Naive B cell (primary cell): ENCODE data around the gene CLASP1. TPM values are rescaled to one million over a fixed set of nuclear protein-coding genes. Genes with fewer than 3 reads are reported as not detected.

Experiments
- ATAC-seq, 2 donors: fragments of 150-1000 bp; cut with Tn5 transposase; 2 replicates each; pipeline ENCODE4 v1.10.0; 2021; ENCODE audit warnings: low read depth in 2 of 2, mild to moderate bottlenecking in 2 of 2, moderate library complexity in 2 of 2
- DNase-seq: peaks from one replicate; pipeline ENCODE4 v3.0.0; 2022
- H3K27ac Mint-ChIP-seq, 6 donors: one replicate each; pipeline ENCODE4 v1.8.0; 2020 to 2022; ENCODE audit warnings: mild to moderate bottlenecking in 6 of 6, mixed read lengths in 6 of 6, moderate library complexity in 5 of 6, inconsistent platforms in 2 of 6
- H3K27me3 Mint-ChIP-seq, 3 donors: one replicate each; pipeline ENCODE4 v1.8.0; 2021 to 2022; ENCODE audit warnings: mixed read lengths in 3 of 3, mild to moderate bottlenecking in 1 of 3
- H3K36me3 Mint-ChIP-seq, 2 donors: one replicate each; pipeline ENCODE4 v1.8.0; 2020 to 2022; ENCODE audit warnings: mixed read lengths in 2 of 2, inconsistent platforms in 1 of 2, mild to moderate bottlenecking in 1 of 2
- H3K4me1 Mint-ChIP-seq, 3 donors: one replicate each; pipeline ENCODE4 v1.8.0; 2020 to 2022; ENCODE audit warnings: mixed read lengths in 3 of 3, inconsistent platforms in 1 of 3, mild to moderate bottlenecking in 1 of 3, moderate library complexity in 1 of 3
- H3K4me3 Mint-ChIP-seq, 8 donors: one replicate each; pipeline ENCODE4 v1.8.0; 2020 to 2022; ENCODE audit warnings: mild to moderate bottlenecking in 8 of 8, mixed read lengths in 8 of 8, moderate library complexity in 8 of 8, inconsistent platforms in 2 of 8
- H3K9me3 Mint-ChIP-seq, 7 donors: one replicate each; pipeline ENCODE4 v1.8.0; 2020 to 2022; ENCODE audit warnings: mixed read lengths in 7 of 7, mild to moderate bottlenecking in 5 of 7, inconsistent platforms in 2 of 7, moderate library complexity in 1 of 7
- polyA plus RNA-seq, 6 donors: library from polyadenylated mRNA; unstranded; fragments of 300-500 nt; fragmentation: Illumina TruSeq; gene quantifications; one replicate each; pipeline ENCODE4 v1.2.3, GENCODE V29; 2021; ENCODE audit warnings: low read depth in 6 of 6

CLASP1 gene
- polyA plus RNA-seq, 6 donors from 2014 or later = 4.6 to 24.1 (median 13.5) TPM

DNA sequence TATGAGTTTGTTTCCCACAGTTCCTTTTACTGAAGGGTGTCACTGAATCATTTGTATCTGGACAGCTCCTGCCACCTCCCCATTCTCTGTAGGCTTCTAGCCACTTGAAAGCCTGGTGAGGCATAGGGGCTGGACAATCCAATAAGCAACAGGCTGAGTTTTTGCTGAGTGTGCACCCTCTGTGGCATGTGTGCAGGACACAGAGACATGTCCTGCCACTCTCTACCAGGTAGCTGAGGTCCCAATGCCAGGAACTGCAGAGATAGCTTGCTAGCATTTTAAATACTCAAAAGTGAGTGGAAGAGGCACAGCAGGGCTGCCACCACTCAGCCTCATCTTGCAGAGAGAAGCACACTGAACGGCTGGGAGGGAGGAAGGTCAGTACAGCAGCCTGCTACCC is 287.0 kb downstream of the CLASP1 start:
- DNase-seq = no peak
- no peaks in the 10 kb centered on the region for H3K4me1 Mint-ChIP-seq
- no peaks in the 10 kb centered on the region for H3K9me3 Mint-ChIP-seq
- H3K27ac Mint-ChIP-seq = no peak overlapping the region
- no peak overlapping the region for H3K4me3 Mint-ChIP-seq
- peaks cover 36 to 45% of the 10 kb centered on the region in 2 donors for H3K36me3 Mint-ChIP-seq
- ATAC-seq = no peak
- H3K27me3 Mint-ChIP-seq = no peaks in the 10 kb centered on the region

DNA sequence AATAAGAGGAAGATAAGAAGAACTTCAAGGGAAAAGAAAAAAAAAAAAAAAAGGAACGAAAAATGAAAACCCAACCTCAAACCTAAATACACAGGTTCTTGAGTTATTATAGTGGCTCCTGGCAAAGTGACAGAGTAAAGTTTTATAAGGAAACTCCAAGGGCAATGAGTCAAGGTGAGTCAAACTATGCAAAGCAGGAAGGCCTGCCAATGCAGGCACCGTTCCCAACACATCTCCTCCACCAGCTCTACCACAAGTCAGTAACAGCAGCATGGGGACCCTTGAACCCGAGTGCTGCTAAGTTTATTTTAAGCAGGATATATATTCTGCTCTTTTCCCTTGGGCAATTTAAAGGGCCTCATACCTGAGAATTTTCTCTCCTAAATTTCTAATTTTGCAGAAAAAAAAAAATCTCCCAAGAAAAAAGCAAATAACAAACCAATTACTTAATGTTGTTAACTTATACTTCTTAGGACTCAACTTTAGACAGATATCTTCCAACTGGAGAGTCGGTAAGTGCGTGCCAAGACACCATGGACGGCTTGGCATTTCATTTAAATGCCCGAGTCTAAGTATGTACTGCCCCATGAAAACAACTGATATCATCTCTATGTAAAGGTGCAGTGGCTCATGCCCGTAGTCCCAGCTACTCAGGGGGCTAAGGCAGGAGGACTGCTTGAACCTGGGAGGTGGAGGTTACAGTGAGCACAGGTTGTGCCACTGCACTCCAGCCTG is 288.5 kb downstream of the CLASP1 start:
- Mint-ChIP-seq H3K9me3 (no peaks in the 10 kb centered on the region), H3K4me3 (no peak overlapping the region), H3K27ac (peak overlapping the region in 2 of 6 donors; percentile 30 to 63), H3K27me3 (no peaks in the 10 kb centered on the region), H3K4me1 (peaks cover 0 to under 1% (median 0%) of the 10 kb centered on the region in 3 donors), H3K36me3 (peaks cover 37 to 38% of the 10 kb centered on the region in 2 donors)
- no peak for ATAC-seq
- DNase-seq = no peak

DNA sequence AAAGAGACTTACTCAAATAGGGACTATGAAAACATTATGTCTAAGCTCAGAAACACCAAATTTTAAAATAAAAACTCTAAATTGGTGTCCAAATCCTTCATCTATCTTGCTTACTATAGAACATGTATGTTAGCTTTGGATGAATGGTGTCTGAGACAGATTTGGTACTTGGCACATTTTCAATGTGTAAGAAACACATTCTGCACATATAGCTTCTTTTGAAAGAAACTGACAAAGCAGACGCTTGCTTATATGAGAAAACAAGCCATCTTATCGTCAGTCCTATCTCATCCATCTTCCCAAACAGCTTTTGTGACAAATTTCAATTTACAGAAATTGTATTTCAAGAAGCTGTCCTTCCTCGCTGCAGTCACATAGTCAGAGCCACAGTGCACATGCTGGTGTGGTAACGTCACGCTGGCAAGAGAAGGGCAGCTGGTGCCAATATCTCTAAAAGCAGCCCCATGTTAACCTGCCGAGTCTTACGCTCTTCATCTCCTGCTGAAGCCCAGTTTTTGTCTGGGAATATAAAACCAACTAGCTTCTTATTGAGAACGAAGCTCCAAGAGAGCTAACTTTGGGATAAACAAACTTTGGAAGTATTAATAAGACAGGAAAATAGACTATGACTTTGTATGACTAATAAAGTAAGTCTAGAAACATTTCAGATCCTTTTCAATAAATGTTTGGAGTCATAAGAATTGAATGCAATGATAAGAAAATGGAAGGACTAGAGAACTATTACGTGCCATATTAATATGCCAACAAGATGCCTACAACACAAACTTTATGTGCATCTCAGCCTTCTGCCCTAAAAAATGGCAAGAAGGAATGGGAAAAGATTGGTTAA is 289.3 kb downstream of the CLASP1 start:
- DNase-seq = no peak
- peaks cover 36 to 41% of the 10 kb centered on the region in 2 donors for H3K36me3 Mint-ChIP-seq
- no peaks in the 10 kb centered on the region for H3K27me3 Mint-ChIP-seq

DNA sequence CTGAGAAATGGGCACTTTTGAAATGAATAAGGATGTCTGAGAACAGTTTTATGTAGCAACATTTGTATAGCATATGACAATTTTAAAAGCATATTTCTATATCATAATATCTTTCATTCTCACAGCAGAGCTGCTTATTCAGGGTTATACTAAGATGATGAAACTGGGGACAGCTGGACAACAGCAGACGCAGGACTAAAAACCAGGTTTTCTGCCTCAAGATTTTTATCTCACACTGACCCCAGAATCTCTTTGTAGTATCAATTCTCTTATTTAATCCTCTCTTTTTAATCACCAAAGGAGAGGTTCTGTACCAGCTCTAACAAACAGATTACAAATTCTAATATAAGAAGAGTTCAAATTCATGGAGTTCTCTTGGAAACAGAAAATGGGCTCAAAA is 290.1 kb downstream of the CLASP1 start:
- Mint-ChIP-seq H3K27ac (no peak overlapping the region), H3K9me3 (no peaks in the 10 kb centered on the region), H3K36me3 (peaks cover 35 to 46% of the 10 kb centered on the region in 2 donors), H3K27me3 (no peaks in the 10 kb centered on the region), H3K4me3 (no peak overlapping the region), H3K4me1 (peaks cover 0 to 4% (median 0%) of the 10 kb centered on the region in 3 donors)
- DNase-seq = no peak
- no peak for ATAC-seq

More for the DNA sequence above, 289.3 kb downstream of the CLASP1 start:
- H3K4me3 Mint-ChIP-seq = no peak overlapping the region
- H3K9me3 Mint-ChIP-seq = no peaks in the 10 kb centered on the region
- H3K4me1 Mint-ChIP-seq = peaks cover 0 to 4% (median 0%) of the 10 kb centered on the region in 3 donors
- H3K27ac Mint-ChIP-seq = no peak overlapping the region
- no peak for ATAC-seq

DNA sequence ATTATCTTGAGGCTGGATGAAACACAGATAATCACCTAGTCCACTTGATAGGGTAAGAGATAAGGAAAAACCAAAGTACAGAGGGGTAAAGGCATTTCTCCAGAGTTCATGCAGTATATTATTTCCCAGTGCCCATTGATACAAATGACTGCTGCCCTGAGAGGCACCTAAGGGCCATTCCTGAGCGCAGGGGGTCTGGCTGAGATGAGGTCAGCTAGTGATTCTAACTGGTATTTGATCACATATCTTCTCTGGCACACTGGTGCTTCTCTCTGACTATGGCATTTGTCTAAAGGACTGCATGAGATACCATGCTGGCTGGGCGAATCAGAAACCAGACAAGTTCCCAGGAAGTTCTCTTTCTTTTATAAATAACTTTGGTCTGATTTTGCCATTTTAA is 291.0 kb downstream of the CLASP1 start:
- ATAC-seq (no peak), DNase-seq (no peak)
- Mint-ChIP-seq H3K9me3 (no peaks in the 10 kb centered on the region), H3K4me1 (peaks cover 0 to 4% (median 0%) of the 10 kb centered on the region in 3 donors), H3K27ac (no peak overlapping the region), H3K4me3 (no peak overlapping the region), H3K36me3 (peaks cover 40 to 55% of the 10 kb centered on the region in 2 donors), H3K27me3 (no peaks in the 10 kb centered on the region)

DNA sequence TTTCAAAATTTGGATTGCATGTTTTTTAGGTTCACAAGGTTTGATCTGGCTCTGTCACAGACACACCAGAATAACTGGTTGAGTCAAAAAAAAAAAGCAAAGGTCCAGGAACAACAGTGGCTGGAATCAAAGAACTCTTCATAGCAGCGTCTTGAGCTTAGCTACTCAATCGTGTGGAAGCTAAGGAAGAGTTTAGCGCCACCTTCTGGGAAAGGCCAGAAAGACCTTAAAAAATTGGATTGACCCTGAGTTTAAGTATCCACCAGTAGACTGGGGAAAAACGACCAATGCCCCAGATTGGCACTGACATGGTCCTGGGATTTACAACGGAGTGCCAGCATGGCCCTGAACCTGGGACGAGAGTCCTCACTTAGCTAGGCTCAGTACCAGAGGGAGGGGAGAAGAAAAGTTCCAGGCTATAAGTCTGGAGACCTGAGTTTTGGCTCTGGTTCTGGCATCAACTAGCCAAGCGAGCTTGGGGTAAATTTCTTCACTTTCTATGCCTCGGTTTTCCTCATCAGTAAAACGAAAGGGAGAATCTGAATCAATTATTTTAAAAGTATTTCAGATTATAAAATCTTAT is 293.1 kb downstream of the CLASP1 start:
- Mint-ChIP-seq H3K4me3 (no peak overlapping the region), H3K27ac (no peak overlapping the region), H3K9me3 (no peaks in the 10 kb centered on the region), H3K27me3 (no peaks in the 10 kb centered on the region), H3K4me1 (peaks cover 0 to 4% (median 0%) of the 10 kb centered on the region in 3 donors), H3K36me3 (peaks cover 33 to 38% of the 10 kb centered on the region in 2 donors)
- no peak for ATAC-seq
- DNase-seq = no peak

DNA sequence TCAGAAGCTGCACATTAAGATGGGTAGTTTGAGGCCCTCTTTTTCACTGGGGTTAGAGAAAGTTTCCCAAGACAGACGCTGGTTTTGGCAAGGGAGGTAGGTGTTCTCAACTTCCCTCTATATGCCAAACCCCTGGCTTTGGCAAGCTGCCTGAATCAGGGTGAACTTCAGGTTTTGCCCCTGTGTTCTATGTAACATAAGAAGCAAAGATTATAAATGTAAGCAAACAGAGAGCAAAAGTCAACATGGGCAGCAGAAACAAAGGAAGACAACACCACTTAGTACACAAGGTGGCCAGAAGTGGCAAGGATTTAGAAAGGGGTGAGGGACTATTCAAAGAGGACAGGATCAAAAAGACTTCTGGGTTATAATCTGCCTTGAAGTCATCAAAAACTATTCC is 293.8 kb downstream of the CLASP1 start:
- no peak for ATAC-seq
- Mint-ChIP-seq H3K27me3 (no peaks in the 10 kb centered on the region), H3K36me3 (peaks cover 28 to 31% of the 10 kb centered on the region in 2 donors)

DNA sequence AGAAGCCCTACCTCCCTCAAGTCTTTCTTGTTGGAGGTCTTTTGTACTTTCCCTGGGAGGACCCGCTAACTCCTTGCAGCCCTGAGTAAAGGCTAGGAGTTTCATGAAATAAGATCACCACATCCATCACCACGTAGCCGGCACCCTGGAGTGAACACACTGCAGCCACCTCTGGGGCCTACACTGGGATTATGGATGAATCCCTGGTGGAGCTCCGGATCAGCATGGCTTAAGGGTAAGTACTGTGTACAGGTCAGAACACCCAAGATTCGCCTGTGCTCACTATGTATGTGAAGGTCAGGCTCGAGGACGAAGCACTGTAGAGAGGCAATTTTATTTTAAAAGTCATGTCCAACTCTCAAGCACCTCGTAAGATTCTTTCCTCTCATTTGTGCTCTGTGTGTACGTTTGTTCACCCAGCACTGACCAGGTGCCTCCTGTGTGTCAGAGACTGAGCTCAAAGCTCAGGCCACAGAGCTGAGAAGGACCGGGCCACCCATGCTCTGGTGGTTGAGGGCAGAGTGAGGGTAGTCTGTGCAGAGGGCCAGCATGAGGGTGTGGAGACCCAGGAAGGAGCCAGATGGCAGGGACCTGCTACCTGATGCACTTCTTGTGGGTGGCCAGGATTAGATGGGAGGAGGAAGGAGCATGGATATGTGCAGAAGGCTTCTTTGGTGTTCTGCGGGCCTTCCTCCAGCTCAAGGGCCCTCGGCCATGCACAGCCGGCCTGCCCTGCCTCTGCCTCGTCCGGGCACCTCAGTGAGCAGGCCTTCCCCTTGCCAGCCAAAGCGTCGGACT is 297.5 kb downstream of the CLASP1 start:
- peak overlapping the region in 1 of 6 donors; percentile 44 for H3K27ac Mint-ChIP-seq
- H3K4me3 Mint-ChIP-seq = no peak overlapping the region
- peaks cover 0 to 4% (median 0%) of the 10 kb centered on the region in 3 donors for H3K4me1 Mint-ChIP-seq
- peaks cover 27 to 38% of the 10 kb centered on the region in 2 donors for H3K36me3 Mint-ChIP-seq
- H3K9me3 Mint-ChIP-seq = no peaks in the 10 kb centered on the region
- DNase-seq (no peak), ATAC-seq (no peak)
- no peaks in the 10 kb centered on the region for H3K27me3 Mint-ChIP-seq

More for the DNA sequence above, 293.8 kb downstream of the CLASP1 start:
- DNase-seq = no peak
- Mint-ChIP-seq H3K4me1 (peaks cover 0 to 4% (median 0%) of the 10 kb centered on the region in 3 donors), H3K9me3 (no peaks in the 10 kb centered on the region), H3K4me3 (no peak overlapping the region), H3K27ac (peak overlapping the region in 1 of 6 donors; percentile 27)

DNA sequence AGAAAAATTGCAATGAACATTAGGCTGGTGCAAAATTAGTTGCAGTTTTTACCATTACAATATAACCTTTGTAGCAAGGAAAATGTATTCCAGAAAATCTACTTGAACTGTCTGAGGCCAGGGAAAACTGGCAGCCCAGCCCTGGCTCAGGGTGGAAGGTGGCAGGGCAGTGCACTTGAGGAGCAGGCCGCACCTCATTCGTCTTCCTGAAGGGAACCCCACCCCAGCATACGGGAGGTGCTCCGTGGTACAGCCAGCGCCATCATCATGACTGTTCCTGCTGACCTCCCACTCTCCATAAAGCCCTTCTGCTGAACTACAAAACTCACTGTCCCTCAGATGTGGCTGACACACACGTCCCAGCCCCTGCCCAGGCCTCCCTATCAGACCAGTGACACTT is 298.4 kb downstream of the CLASP1 start:
- DNase-seq = no peak
- H3K9me3 Mint-ChIP-seq = no peaks in the 10 kb centered on the region
- no peak for ATAC-seq
- H3K4me1 Mint-ChIP-seq = peaks cover 0 to 4% (median 0%) of the 10 kb centered on the region in 3 donors
- no peaks in the 10 kb centered on the region for H3K27me3 Mint-ChIP-seq
- peaks cover 27 to 39% of the 10 kb centered on the region in 2 donors for H3K36me3 Mint-ChIP-seq
- H3K4me3 Mint-ChIP-seq = no peak overlapping the region
- H3K27ac Mint-ChIP-seq = no peak overlapping the region

DNA sequence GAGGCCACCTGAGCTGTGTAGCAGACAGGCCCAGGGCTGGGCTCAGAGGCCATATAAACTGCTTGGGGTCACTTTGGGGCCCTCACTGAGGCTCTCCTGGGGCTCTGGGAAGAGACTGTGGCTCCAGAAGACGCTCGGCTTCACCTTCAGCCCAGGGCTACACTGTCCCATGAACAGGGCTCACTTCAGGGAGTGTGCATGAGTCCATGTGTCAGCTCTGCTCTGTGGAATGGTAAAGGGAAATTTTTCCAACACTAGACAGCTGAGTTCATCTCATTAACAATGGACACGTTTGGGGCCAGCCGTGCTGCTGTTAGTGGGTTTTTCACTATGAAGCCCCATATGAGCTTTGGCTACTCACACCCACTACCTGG is 298.9 kb downstream of the CLASP1 start:
- Mint-ChIP-seq H3K27me3 (no peaks in the 10 kb centered on the region), H3K9me3 (no peaks in the 10 kb centered on the region), H3K27ac (no peak overlapping the region), H3K4me1 (peaks cover 0 to under 1% (median 0%) of the 10 kb centered on the region in 3 donors), H3K4me3 (no peak overlapping the region), H3K36me3 (peaks cover 22 to 35% of the 10 kb centered on the region in 2 donors)
- ATAC-seq = no peak
- no peak for DNase-seq

DNA sequence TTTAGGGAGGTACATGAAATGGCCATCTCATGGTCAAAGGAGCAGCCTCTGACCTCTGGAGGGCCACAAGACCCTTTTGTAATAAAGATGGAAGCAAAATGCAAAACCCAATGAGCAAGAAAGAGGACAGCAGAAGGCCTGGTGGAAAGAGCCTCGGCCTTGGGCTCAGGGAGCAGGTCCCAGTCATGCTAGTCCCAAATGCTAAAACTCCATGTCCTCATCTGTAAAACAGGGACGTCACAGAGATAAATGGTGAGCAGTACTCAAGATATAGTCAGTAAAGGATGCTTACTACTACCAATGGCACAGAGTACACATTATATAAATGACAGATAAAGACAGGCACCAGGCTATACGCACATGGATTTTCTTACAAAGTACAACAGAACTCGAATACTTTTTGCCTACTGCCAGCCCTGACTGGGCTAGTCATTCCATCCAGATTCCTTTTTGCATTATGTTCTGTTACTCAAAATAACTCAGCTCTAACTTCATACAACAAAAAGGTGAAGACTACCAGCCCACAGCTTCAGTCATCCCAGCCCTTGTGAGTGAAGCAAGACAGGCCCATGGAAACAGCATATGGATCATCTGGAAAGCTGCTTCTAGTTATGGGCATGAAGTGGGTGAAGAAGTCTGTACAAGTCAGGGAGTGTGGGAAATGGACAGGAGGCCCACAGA is 299.4 kb downstream of the CLASP1 start:
- H3K36me3 Mint-ChIP-seq = peaks cover 19 to 33% of the 10 kb centered on the region in 2 donors
- peak overlapping the region in 1 of 6 donors; percentile 33 for H3K27ac Mint-ChIP-seq
- DNase-seq (no peak), ATAC-seq (no peak)
- H3K4me1 Mint-ChIP-seq = no peaks in the 10 kb centered on the region
- H3K9me3 Mint-ChIP-seq = no peaks in the 10 kb centered on the region
- no peaks in the 10 kb centered on the region for H3K27me3 Mint-ChIP-seq
- H3K4me3 Mint-ChIP-seq = no peak overlapping the region

DNA sequence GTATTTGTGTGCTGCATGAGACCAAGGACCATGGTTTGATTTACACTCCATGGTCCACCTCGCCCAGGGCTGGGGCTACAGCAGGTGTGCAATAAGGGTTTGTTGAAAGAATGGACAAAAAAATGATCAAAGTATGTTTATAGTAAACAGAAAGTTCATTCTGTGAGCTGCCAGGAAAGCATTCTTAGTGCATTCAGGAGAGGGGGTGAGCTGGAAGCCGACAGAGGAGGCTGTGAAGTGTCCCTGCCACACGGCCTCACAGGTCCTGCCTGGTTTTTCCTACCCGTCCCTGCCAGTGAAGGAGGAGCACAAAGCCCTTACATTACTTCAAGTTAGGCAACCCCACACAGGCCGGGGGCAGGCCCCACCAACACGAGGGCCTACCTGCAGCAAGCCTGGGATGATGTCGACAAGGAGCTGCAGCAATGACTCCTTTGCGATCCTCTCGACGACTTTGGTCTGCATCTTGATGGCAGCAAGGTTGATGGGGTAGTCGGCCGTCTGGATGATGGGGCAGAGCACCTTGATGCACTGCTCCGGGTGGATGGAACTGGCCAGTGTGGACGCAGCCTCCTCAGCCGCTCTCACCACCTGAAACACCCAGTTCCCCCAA is 301.0 kb downstream of the CLASP1 start:
- Mint-ChIP-seq H3K4me3 (no peak overlapping the region), H3K36me3 (peaks cover 19 to 28% of the 10 kb centered on the region in 2 donors), H3K27ac (peak overlapping the region in 2 of 6 donors; percentile 69 to 80), H3K4me1 (peaks cover 0 to 4% (median 0%) of the 10 kb centered on the region in 3 donors), H3K9me3 (peaks cover 0 to 4% (median 0%) of the 10 kb centered on the region in 7 donors), H3K27me3 (no peaks in the 10 kb centered on the region)
- ATAC-seq (no peak), DNase-seq (no peak)
